MCF 10A (cell line): Measurements from ENCODE around the gene PTTG1IP. TPM values are rescaled to one million over a fixed set of nuclear protein-coding genes. Genes with fewer than 3 reads are reported as not detected.

ENCODE experiments used
- BruUV-seq: library from RNA; stranded (reverse); fragments of 400-500 nt; replicated peaks from 2 replicates; lab custom pipeline; 2021; lab: Mats Ljungman, UMichigan
- CTCF ChIA-PET: fragments of 300-600 bp; sonication (Branson Sonifier 250); formaldehyde crosslinking; extraction: SDS; loops from one replicate; lab custom pipeline; 2021; ENCODE audit warnings: antibody characterized with exemption, inconsistent platforms; lab: Yijun Ruan, JAX
- POLR2A ChIA-PET: fragments of 300-600, 350-650 bp; sonication (Branson Sonifier 250); formaldehyde crosslinking; extraction: SDS; loops from one replicate; lab custom pipeline; 2020; ENCODE audit warnings: antibody characterized with exemption, inconsistent platforms; lab: Yijun Ruan, JAX
- DNase-seq: peaks from one replicate; pipeline ENCODE4 v3.0.0-alpha.2; 2018; ENCODE audit not compliant: unreplicated experiment
- H3K27ac Mint-ChIP-seq: one replicate; pipeline ENCODE4 v1.8.0; 2022; ENCODE audit warnings: mild to moderate bottlenecking, low read depth, mixed read lengths; ENCODE audit not compliant: unreplicated experiment
- H3K27me3 Mint-ChIP-seq: one replicate; pipeline ENCODE4 v1.8.0; 2022; ENCODE audit warnings: mixed read lengths; ENCODE audit not compliant: insufficient read depth, unreplicated experiment
- H3K36me3 Mint-ChIP-seq: one replicate; pipeline ENCODE4 v1.8.0; 2022; ENCODE audit warnings: mild to moderate bottlenecking, moderate library complexity, mixed read lengths; ENCODE audit not compliant: insufficient read depth, unreplicated experiment
- H3K4me1 Mint-ChIP-seq: one replicate; pipeline ENCODE4 v1.8.0; 2022; ENCODE audit warnings: mixed read lengths; ENCODE audit not compliant: insufficient read depth, unreplicated experiment
- H3K4me3 Mint-ChIP-seq: one replicate; pipeline ENCODE4 v1.8.0; 2022; ENCODE audit warnings: mild to moderate bottlenecking, moderate library complexity, mixed read lengths; ENCODE audit not compliant: unreplicated experiment
- H3K9me3 Mint-ChIP-seq: one replicate; pipeline ENCODE4 v1.8.0; 2022; ENCODE audit warnings: mixed read lengths; ENCODE audit not compliant: unreplicated experiment
- CTCF ChIP-seq: fragments of 200-600 bp; IDR thresholded peaks from one replicate; pipeline ENCODE4 v1.8.0; 2022; ENCODE audit warnings: antibody characterized with exemption, mild to moderate bottlenecking; ENCODE audit not compliant: unreplicated experiment
- intact Hi-C: fragments of 100-400 bp; cut with micrococcal nuclease; formaldehyde crosslinking; loops from 2 replicates; pipeline ENCODE4 v1.14.1; 2022
- total RNA-seq: library from RNA; stranded (reverse); gene quantifications from 2 replicates; pipeline ENCODE4 v1.2.3, GENCODE V29; 2022

Gene PTTG1IP
- total RNA-seq, 1 experiment from 2014 or later = 338 TPM

GRCh38 chr21:44911068-44911383 lies 37.5 kb upstream of the PTTG1IP start:
- intact Hi-C loops = loop anchor here (1.0 to 2.0 kb wide), 4 partner anchors 19 to 110 kb away; partner anchors contain the start of genes PTTG1IP and UBE2G2

GRCh38 chr21:44910229-44911067 lies 37.0 kb upstream of the PTTG1IP start:
- DNase-seq = no peak
- no TSS peak for BruUV-seq
- Mint-ChIP-seq H3K27ac (no peak overlapping the region), H3K36me3 (no peaks in the 10 kb centered on the region), H3K4me1 (peaks cover 30% of the 10 kb centered on the region), H3K27me3 (no peaks in the 10 kb centered on the region), H3K4me3 (peak overlapping the region; percentile 42), H3K9me3 (no peaks in the 10 kb centered on the region)
- intact Hi-C loops = loop anchor here (1.0 to 2.0 kb wide), 4 partner anchors 18 to 109 kb away; partner anchors contain the start of genes PTTG1IP and UBE2G2
- ChIA-PET CTCF (interaction anchor here (0.6 to 5.1 kb wide), 11 partner anchors 13 to 200 kb away, joined by 3 to 48 read pairs (median 4); partner anchors contain the start of gene UBE2G2), POLR2A (interaction anchor here (0.6 to 1.9 kb wide), 8 partner anchors 20 to 219 kb away, joined by 3 to 24 read pairs (median 6); partner anchors contain the start of genes PTTG1IP and UBE2G2)
- TF ChIP-seq CTCF = no peak

More at GRCh38 chr21:44911068-44911383, 37.5 kb upstream of the PTTG1IP start:
- Mint-ChIP-seq H3K9me3 (no peaks in the 10 kb centered on the region), H3K27me3 (no peaks in the 10 kb centered on the region), H3K4me1 (peaks cover 32% of the 10 kb centered on the region), H3K27ac (peak overlapping the region; percentile 1), H3K4me3 (peak overlapping the region; percentile 42), H3K36me3 (no peaks in the 10 kb centered on the region)
- no peak for TF ChIP-seq CTCF
- no peak for DNase-seq
- ChIA-PET CTCF (interaction anchor here (0.5 to 5.1 kb wide), 12 partner anchors 14 to 471 kb away, joined by 3 to 48 read pairs (median 4); partner anchors contain the start of gene UBE2G2), POLR2A (interaction anchor here (0.6 to 1.9 kb wide), 9 partner anchors 15 to 219 kb away, joined by 4 to 24 read pairs (median 6); partner anchors contain the start of genes PTTG1IP, SLX9 and UBE2G2)
- no TSS peak for BruUV-seq

- H3K36me3 Mint-ChIP-seq = no peaks in the 10 kb centered on the region
- TF ChIP-seq CTCF = no peak
- peaks cover 23% of the 10 kb centered on the region for H3K4me1 Mint-ChIP-seq
- no peaks in the 10 kb centered on the region for H3K27me3 Mint-ChIP-seq
- intact Hi-C loops = loop anchor here (2.0 kb wide), 1 partner anchor 37 kb away; the partner anchor contains the start of gene PTTG1IP
- ChIA-PET CTCF (interaction anchor here (0.6 to 1.2 kb wide), 4 partner anchors 16 to 110 kb away, joined by 3 read pairs; no protein-coding TSS in a partner anchor), POLR2A (interaction anchor here (0.6 to 1.0 kb wide), 3 partner anchors 28 to 42 kb away, joined by 3 to 5 read pairs (median 4); partner anchors contain the start of gene PTTG1IP)
- no peak for DNase-seq
- H3K9me3 Mint-ChIP-seq = no peaks in the 10 kb centered on the region
- no peak overlapping the region for H3K4me3 Mint-ChIP-seq
- no peak overlapping the region for H3K27ac Mint-ChIP-seq
- BruUV-seq = no TSS peak
Measured at GRCh38 chr21:44909719-44910118, 36.2 kb upstream of the PTTG1IP start.

GRCh38 chr21:44908908-44909307 lies 35.4 kb upstream of the PTTG1IP start:
- H3K4me3 Mint-ChIP-seq = no peak overlapping the region
- DNase-seq = no peak
- H3K27ac Mint-ChIP-seq = no peak overlapping the region
- H3K27me3 Mint-ChIP-seq = no peaks in the 10 kb centered on the region
- no peak for TF ChIP-seq CTCF
- peaks cover 15% of the 10 kb centered on the region for H3K4me1 Mint-ChIP-seq
- CTCF ChIA-PET = interaction anchor here (0.6 to 1.2 kb wide), 4 partner anchors 16 to 443 kb away, joined by 3 read pairs; no protein-coding TSS in a partner anchor
- POLR2A ChIA-PET = interaction anchor here (1.0 kb wide), 1 partner anchor 27 kb away, joined by 4 read pairs; no protein-coding TSS in a partner anchor
- no TSS peak for BruUV-seq
- no peaks in the 10 kb centered on the region for H3K36me3 Mint-ChIP-seq
- intact Hi-C loops = no loop called here
- no peaks in the 10 kb centered on the region for H3K9me3 Mint-ChIP-seq
